GM19468 (cell line): ENCODE results near the gene LPA.

Experiments used
- ATAC-seq: cut with Tn5 transposase; IDR thresholded peaks from one replicate; pipeline ENCODE4 v1.9.1; 2021; ENCODE audit warnings: mild to moderate bottlenecking, moderate library complexity, moderate number of reproducible peaks; ENCODE audit not compliant: unreplicated experiment; ENCODE audit errors: extremely low read depth

LPA gene

GRCh38 chr6:160520043-160520904 lies 143.8 kb downstream of the LPA start:
- ATAC-seq, result peak; percentile 36

GRCh38 chr6:160519603-160520042 lies 144.5 kb downstream of the LPA start:
- ATAC-seq, result peak; percentile 41

DNA sequence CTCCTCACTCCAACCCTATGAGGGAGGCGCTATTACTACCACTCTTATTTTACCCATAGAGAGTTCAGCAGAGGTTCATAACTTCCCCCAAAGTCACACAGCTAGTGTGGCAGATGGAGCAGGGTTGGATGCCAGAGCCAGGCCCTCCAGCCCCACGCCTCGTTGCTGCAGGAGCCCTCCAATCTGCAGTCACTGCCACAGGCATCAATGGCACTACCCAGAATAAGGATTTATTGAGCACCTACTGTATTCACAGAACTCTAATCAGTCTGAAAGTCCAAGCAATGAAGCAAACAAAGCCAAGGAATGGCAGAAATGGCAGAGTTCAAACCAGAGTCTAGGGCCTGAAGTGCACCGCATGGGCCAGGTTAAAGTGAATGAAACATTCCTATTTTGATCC lies 144.9 kb downstream of the LPA start:
- ATAC-seq, result no peak

GRCh38 chr6:160513836-160514235 lies 150.2 kb downstream of the LPA start:
- ATAC-seq, result no peak

DNA sequence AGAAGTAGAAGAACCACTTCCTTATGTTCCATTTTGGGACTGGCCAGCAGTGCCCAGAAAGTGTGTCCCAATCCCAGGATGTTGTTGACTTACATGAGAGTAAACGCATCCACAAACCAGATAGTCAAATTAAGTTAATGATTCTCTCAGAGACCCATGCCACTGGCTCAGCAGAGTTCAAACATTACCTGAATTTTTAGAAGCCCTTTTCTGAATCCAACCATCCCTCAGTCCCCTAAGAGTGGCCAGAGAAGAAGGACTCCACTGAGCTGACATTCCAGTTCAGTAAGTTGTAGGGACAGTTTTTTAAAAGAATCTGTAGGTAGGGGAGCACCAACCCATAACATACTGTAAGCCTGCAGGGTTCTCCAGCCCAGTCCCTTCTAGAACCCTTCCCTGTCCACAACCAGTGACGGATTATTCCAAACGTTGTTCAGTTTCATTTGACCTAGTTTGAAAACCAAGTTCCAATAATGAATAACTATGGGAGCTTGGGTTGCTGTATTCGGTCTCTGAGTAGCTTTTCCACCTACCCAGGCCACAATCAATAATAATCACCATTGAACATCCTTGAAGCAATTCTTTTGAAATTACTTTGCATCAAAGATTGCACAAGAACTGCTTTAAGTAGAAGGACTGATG lies 153.0 kb downstream of the LPA start:
- no peak for ATAC-seq

GRCh38 chr6:160510199-160510598 lies 153.9 kb downstream of the LPA start:
- no peak for ATAC-seq

GRCh38 chr6:160509610-160510009 lies 154.5 kb downstream of the LPA start:
- no peak for ATAC-seq

- no peak for ATAC-seq
Measured at GRCh38 chr6:160508599-160508998, 155.5 kb downstream of the LPA start.

- ATAC-seq, result no peak
Measured at GRCh38 chr6:160507420-160507819, 156.7 kb downstream of the LPA start.

- no peak for ATAC-seq
Measured at GRCh38 chr6:160505970-160506369, 158.1 kb downstream of the LPA start.

DNA sequence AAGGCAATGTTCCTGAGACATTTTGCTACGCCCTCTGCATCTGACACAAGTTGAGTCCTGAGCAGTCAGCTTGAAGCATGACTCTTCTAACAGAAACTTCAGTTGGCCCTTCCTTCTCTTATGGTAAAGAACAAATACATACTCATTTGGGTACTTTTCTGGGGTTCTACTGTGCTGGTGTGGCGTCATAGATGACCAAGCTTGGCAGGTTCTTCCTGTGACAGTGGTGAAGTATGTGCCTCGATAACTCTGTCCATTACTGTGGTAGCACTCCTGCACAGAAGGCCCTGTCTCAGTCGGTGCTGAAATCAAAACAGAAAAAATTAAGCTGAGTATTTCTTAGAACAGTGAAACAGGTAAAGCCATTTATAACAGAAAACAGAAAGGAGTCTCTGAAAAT lies 163.4 kb downstream of the LPA start:
- no peak for ATAC-seq

DNA sequence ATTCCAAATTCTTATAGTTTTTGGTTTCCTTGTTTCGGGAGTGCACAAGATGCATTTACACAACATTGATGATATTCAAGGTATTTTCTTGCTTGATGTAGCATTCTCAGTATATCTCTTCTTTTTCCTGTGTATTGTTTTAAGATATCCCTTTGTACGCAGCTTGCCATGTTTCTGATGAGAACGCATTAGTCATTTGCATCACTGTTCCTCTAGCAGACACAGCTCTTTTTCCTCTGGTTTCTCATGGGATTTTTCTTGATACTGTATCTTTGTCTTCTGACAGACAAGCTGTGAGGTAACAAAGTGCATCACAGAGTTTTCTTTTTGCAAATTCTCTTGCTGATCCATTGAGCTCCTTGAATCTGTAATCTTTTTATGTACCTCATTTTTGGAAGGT lies 169.5 kb downstream of the LPA start:
- no peak for ATAC-seq

- no peak for ATAC-seq
Measured at GRCh38 chr6:160489091-160489490, 175.0 kb downstream of the LPA start.

DNA sequence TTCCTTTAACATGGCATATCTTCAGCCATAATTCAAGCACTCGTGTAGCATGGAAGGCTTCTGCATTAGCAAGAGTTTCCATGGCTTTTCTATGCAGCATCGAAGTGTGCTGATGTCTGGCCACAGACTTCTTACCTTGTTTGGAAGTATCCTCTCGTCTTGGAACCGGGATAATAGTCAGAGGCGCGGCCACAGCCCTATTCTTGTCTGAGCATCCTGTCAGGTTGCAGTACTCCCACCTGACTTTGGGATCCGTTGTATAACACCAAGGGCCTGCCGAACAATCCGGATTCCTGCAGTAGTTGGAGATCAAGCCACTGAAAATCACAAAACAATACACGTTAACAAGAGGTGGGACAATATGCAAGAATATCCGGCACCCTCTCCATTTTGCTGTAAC lies 177.0 kb downstream of the LPA start:
- ATAC-seq, result no peak
